Measurements from ENCODE around the gene LGR5.

LGR5 gene

GRCh38 chr12:71426300-71427047 is 13.1 kb upstream of the LGR5 start:
- TF ChIP-seq CTCF (IDR thresholded peaks at IDR 0.05; ENCODE audit: low read depth, low read length) = no peak
- Histone ChIP-seq H3K27ac (no peak overlapping the region), H3K9me3 (ENCODE audit: severe bottlenecking) (no peaks in the 10 kb centered on the region), H3K27me3 (ENCODE audit: insufficient read depth, low read depth, severe bottlenecking) (no peaks in the 10 kb centered on the region), H3K4me3 (ENCODE audit: low read depth, low read length) (no peak overlapping the region), H3K36me3 (no peaks in the 10 kb centered on the region)
- DNase-seq = no peak

GRCh38 chr12:71430756-71431155 is 8.8 kb upstream of the LGR5 start:
- Histone ChIP-seq H3K27ac (no peak overlapping the region), H3K9me3 (ENCODE audit: severe bottlenecking) (no peaks in the 10 kb centered on the region), H3K36me3 (no peaks in the 10 kb centered on the region), H3K27me3 (ENCODE audit: insufficient read depth, low read depth, severe bottlenecking) (no peaks in the 10 kb centered on the region), H3K4me3 (ENCODE audit: low read depth, low read length) (no peak overlapping the region)
- DNase-seq = no peak
- TF ChIP-seq CTCF (IDR thresholded peaks at IDR 0.05; ENCODE audit: low read depth, low read length) = no peak

GRCh38 chr12:71431991-71432390 is 7.6 kb upstream of the LGR5 start:
- no peaks in the 10 kb centered on the region for H3K36me3 ChIP-seq
- DNase-seq = no peak
- H3K4me3 ChIP-seq (ENCODE audit: low read depth, low read length) = no peak overlapping the region
- TF ChIP-seq CTCF (IDR thresholded peaks at IDR 0.05; ENCODE audit: low read depth, low read length) = no peak
- H3K27ac ChIP-seq = no peak overlapping the region
- H3K9me3 ChIP-seq (ENCODE audit: severe bottlenecking) = peaks cover 11% of the 10 kb centered on the region
- no peaks in the 10 kb centered on the region for H3K27me3 ChIP-seq (ENCODE audit: insufficient read depth, low read depth, severe bottlenecking)

- TF ChIP-seq CTCF (IDR thresholded peaks at IDR 0.05; ENCODE audit: low read depth, low read length) = no peak
- H3K36me3 ChIP-seq = no peaks in the 10 kb centered on the region
- no peak overlapping the region for H3K27ac ChIP-seq
- DNase-seq = no peak
- H3K4me3 ChIP-seq (ENCODE audit: low read depth, low read length) = no peak overlapping the region
- no peaks in the 10 kb centered on the region for H3K27me3 ChIP-seq (ENCODE audit: insufficient read depth, low read depth, severe bottlenecking)
- H3K9me3 ChIP-seq (ENCODE audit: severe bottlenecking) = peaks cover 12% of the 10 kb centered on the region
Measured at GRCh38 chr12:71432936-71433335, 6.7 kb upstream of the LGR5 start.

GRCh38 chr12:71436696-71437095 is 2.9 kb upstream of the LGR5 start:
- Histone ChIP-seq H3K27ac (no peak overlapping the region), H3K4me3 (ENCODE audit: low read depth, low read length) (no peak overlapping the region), H3K9me3 (ENCODE audit: severe bottlenecking) (peaks cover 12% of the 10 kb centered on the region), H3K36me3 (peaks cover 3% of the 10 kb centered on the region; the same call in 1 of the 2 replicates), H3K27me3 (ENCODE audit: insufficient read depth, low read depth, severe bottlenecking) (no peaks in the 10 kb centered on the region)
- TF ChIP-seq CTCF (IDR thresholded peaks at IDR 0.05; ENCODE audit: low read depth, low read length) = no peak
- no peak for DNase-seq

Data from WERI-Rb-1 (cell line).